Measurements from ENCODE around the gene RTN1. TPM values are rescaled to one million over a fixed set of nuclear protein-coding genes. Genes with fewer than 3 reads are reported as not detected.

The RTN1 gene
- total and polyA plus RNA-seq, 10 donors = 4.1 to 65.4 (median 40.1) TPM

DNA sequence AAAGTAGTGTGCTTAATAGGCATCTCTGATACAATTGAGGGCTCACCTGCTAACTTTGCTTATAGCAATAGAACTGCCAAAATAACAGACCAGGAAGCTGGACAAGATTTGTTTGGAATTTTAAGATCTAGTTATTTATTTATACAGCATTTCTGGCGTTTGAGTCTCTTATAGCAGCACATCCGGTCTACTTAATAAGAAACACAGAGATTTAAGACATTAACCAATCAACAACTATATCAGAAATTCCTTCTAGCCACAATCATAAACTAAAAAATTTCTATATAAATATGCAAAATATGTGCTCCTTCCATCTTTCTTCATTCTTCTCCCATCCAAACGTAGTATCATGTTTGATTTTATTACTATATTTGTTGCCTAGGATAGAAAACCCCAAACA lies 2.6 kb downstream of the RTN1 start:
- H3K27me3 ChIP-seq (replicated peaks in 1 of 7) = peaks cover 0 to 53% (median 33%) of the 10 kb centered on the region in 7 donors
- H3K27ac ChIP-seq = no peak overlapping the region
- H3K4me1 ChIP-seq = peaks cover 0 to 27% (median 16%) of the 10 kb centered on the region in 6 donors
- no peaks in the 10 kb centered on the region for H3K9me3 ChIP-seq
- DNase-seq = no peak
- intact Hi-C loops (cut with DNase I; ENCODE audit: low total_unique reads) = no loop called here
- no peaks in the 10 kb centered on the region for H3K36me3 ChIP-seq
- H3K4me3 ChIP-seq = no peak overlapping the region
- WGBS, 5 donors = 60 to 75% (median 67%) methylated on average over 3 of the region's 3 CpGs
- TF ChIP-seq POLR2AphosphoS5 (IDR thresholded peaks at IDR 0.05) (no peak), POLR2A (IDR thresholded peaks at IDR 0.05) (no peak)
- TF ChIP-seq, protein P1, sequence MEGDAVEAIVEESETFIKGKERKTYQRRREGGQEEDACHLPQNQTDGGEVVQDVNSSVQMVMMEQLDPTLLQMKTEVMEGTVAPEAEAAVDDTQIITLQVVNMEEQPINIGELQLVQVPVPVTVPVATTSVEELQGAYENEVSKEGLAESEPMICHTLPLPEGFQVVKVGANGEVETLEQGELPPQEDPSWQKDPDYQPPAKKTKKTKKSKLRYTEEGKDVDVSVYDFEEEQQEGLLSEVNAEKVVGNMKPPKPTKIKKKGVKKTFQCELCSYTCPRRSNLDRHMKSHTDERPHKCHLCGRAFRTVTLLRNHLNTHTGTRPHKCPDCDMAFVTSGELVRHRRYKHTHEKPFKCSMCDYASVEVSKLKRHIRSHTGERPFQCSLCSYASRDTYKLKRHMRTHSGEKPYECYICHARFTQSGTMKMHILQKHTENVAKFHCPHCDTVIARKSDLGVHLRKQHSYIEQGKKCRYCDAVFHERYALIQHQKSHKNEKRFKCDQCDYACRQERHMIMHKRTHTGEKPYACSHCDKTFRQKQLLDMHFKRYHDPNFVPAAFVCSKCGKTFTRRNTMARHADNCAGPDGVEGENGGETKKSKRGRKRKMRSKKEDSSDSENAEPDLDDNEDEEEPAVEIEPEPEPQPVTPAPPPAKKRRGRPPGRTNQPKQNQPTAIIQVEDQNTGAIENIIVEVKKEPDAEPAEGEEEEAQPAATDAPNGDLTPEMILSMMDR (IDR thresholded peaks at IDR 0.05 in 8 of 11, conservative IDR thresholded peaks at IDR 0.05 in 3 of 11) = no peak

DNA sequence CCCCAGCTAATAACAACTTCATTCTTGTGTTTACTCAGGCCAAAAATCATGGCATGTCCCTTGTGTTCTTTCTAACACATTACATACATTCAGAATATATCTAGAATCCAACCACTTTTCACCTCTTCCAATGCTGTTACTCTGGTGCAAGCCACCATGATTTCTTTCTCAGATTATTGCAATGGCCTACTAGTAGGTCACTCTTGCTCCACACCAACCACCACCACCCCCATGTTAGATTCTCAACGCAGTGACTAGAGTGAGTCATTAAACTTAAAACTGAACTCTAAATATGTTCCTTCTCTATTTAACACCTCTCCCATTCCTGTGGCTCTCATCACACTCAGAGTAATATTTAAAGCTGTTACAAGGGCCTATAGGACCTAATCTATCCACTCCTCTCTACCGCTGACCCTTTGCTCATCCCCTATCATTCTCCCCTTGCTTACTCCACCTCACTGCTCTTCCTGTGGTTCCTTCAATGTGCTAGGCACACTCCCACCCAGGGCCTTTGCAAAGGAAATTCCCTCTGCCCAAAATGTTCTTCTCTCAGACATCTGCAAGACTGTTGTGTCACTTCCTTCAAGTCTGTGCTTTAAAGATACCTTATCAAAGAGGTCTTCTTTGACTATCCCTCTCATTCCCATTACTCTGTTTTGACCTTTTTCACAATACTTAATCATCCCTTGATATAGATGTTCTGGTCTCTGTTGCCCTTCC lies 6.6 kb downstream of the RTN1 start:
- no peak for TF ChIP-seq POLR2AphosphoS5 (IDR thresholded peaks at IDR 0.05)
- TF ChIP-seq, protein P1 (IDR thresholded peaks at IDR 0.05 in 8 of 11, conservative IDR thresholded peaks at IDR 0.05 in 3 of 11) = no peak
- TF ChIP-seq POLR2A (IDR thresholded peaks at IDR 0.05) = no peak
- Histone ChIP-seq H3K27ac (no peak overlapping the region), H3K9me3 (peaks cover 0 to 28% (median 22%) of the 10 kb centered on the region in 8 donors), H3K4me1 (peaks cover 0 to under 1% (median 0%) of the 10 kb centered on the region in 6 donors), H3K36me3 (no peaks in the 10 kb centered on the region), H3K27me3 (replicated peaks in 1 of 7) (peaks cover 0 to 21% (median 3%) of the 10 kb centered on the region in 7 donors), H3K4me3 (no peak overlapping the region)
- DNase-seq = no peak
- intact Hi-C loops (cut with DNase I; ENCODE audit: low total_unique reads) = no loop called here
- WGBS, 5 donors = 84 to 96% (median 90%) methylated on average over 2 of the region's 2 CpGs

DNA sequence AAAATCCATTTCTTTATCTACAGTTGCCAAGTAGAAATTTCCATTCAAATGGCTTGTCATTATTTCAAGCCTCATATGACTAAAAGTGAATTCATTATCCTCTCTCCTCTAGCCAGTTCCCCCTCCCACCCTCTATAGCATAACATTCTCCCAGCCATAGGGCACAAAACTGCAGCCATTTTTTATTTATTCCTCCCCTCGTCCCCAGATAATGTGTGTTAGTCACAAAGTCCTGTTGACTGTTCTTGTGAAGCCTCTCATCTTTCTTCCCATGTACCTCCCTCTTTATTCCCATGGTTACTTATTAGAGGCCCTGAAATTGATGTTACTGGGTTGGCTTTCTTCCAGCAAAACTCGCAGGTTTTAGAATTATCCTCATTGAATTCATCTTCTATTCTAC lies 13.2 kb downstream of the RTN1 start:
- WGBS, 5 donors = 54 to 86% (median 79%) methylated on average over 2 of the region's 2 CpGs
- no peak for TF ChIP-seq POLR2A (IDR thresholded peaks at IDR 0.05)
- TF ChIP-seq POLR2AphosphoS5 (IDR thresholded peaks at IDR 0.05) = no peak
- TF ChIP-seq, protein P1 (IDR thresholded peaks at IDR 0.05 in 8 of 11, conservative IDR thresholded peaks at IDR 0.05 in 3 of 11) = no peak
- intact Hi-C loops (cut with DNase I; ENCODE audit: low total_unique reads) = no loop called here

DNA sequence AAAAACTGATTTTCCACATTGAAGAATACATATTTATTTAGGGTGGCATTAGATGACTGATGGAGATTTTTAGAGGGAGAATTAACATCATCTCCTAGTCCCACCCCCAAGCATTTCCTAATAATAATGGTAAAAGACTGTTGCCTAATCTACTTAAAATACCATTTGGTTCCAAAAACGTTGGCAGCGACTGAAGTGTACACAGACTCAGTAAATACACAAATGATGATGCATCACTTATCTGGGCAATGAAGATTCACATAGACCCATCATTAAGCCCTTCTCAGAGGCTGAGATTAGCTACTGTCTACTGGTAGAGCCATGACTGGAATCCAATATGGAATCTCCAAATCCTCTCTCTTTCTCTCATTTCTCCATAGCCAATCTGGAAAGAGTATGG lies 18.2 kb downstream of the RTN1 start:
- no peak for DNase-seq
- no peaks in the 10 kb centered on the region for H3K27me3 ChIP-seq (replicated peaks in 1 of 7)
- peaks cover 0 to 15% (median 0%) of the 10 kb centered on the region in 6 donors for H3K4me1 ChIP-seq
- H3K36me3 ChIP-seq = no peaks in the 10 kb centered on the region
- intact Hi-C loops (cut with DNase I; ENCODE audit: low total_unique reads) = no loop called here
- H3K4me3 ChIP-seq = no peak overlapping the region
- 63 to 83% (median 68%) methylated on average over 2 of the region's 2 CpGs for WGBS, 5 donors
- H3K9me3 ChIP-seq = peaks cover 0 to 23% (median 14%) of the 10 kb centered on the region in 8 donors
- H3K27ac ChIP-seq = no peak overlapping the region
- TF ChIP-seq POLR2AphosphoS5 (IDR thresholded peaks at IDR 0.05) (no peak), POLR2A (IDR thresholded peaks at IDR 0.05) (no peak)
- TF ChIP-seq, protein P1 (IDR thresholded peaks at IDR 0.05 in 8 of 11, conservative IDR thresholded peaks at IDR 0.05 in 3 of 11) = no peak

More for the DNA sequence above, 13.2 kb downstream of the RTN1 start:
- no peaks in the 10 kb centered on the region for H3K36me3 ChIP-seq
- H3K27me3 ChIP-seq (replicated peaks in 1 of 7) = peaks cover 0 to 5% (median 0%) of the 10 kb centered on the region in 7 donors
- H3K9me3 ChIP-seq = peaks cover 0 to 56% (median 38%) of the 10 kb centered on the region in 8 donors
- no peak overlapping the region for H3K4me3 ChIP-seq
- DNase-seq = no peak
- H3K27ac ChIP-seq = no peak overlapping the region
- no peaks in the 10 kb centered on the region for H3K4me1 ChIP-seq

All from spleen (tissue), 11 donors.